ENCODE results near the gene ST7. TPM values are rescaled to one million over a fixed set of nuclear protein-coding genes. Genes with fewer than 3 reads are reported as not detected.
"Not testable (repeated sequence)": the region's sequence is repeated elsewhere in the genome, so short reads cannot be mapped to it uniquely, and the experiment has no call there.

Gene ST7
- total RNA-seq, 2 experiments from 2014 or later = 8.4 to 10.2 TPM

GRCh38 chr7:117017702-117018266 is 64.5 kb downstream of the ST7 start:
- Mint-ChIP-seq H3K27me3 (no peaks in the 10 kb centered on the region), H3K9me3 (no peaks in the 10 kb centered on the region), H3K4me3 (no peak overlapping the region), H3K4me1 (peaks cover 40% of the 10 kb centered on the region), H3K27ac (no peak overlapping the region), H3K36me3 (no peaks in the 10 kb centered on the region)
- no peak for DNase-seq

DNA sequence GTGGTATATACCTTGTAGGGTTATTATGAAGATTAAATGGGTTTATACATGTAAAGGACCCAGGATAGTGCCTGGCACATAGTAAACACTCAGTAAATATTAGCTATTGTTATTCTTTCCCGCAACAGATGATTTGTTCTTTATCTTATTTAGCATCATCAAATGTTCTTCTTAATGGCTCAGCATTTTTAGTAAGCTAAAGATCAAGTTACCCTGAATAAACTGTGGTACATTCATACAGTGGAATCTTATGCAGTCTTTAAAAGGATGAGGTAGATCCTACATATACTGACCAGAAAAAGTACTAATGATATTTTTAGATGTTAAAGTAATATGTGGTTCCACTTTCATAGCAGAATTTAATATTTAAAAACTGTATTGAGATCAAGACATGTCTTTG is 65.4 kb downstream of the ST7 start:
- H3K9me3 Mint-ChIP-seq = no peaks in the 10 kb centered on the region
- H3K27me3 Mint-ChIP-seq = no peaks in the 10 kb centered on the region
- H3K27ac Mint-ChIP-seq = no peak overlapping the region
- peaks cover 46% of the 10 kb centered on the region for H3K4me1 Mint-ChIP-seq
- DNase-seq = no peak
- no peaks in the 10 kb centered on the region for H3K36me3 Mint-ChIP-seq
- H3K4me3 Mint-ChIP-seq = no peak overlapping the region

DNA sequence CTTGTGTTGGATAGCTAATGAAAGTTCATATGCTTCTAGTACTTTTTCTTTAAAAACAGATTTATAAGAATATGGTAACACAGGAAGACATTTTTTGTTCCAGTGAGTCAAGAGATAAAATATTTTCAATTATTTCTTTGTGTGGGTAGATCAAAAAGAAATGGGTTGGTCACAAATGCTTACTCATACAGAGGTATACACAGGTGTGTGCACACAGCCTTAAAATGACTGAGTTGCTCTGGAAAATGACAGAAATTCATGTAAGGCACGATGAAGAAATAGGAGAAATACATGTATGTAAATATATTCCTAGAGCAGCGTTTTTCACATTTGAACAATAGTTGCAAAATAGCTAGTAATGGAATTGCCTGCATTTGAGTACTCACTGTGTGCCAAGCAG is 66.0 kb downstream of the ST7 start:
- Mint-ChIP-seq H3K27me3 (no peaks in the 10 kb centered on the region), H3K9me3 (no peaks in the 10 kb centered on the region), H3K4me1 (peaks cover 45% of the 10 kb centered on the region), H3K4me3 (no peak overlapping the region), H3K36me3 (peaks cover under 1% of the 10 kb centered on the region), H3K27ac (no peak overlapping the region)
- no peak for DNase-seq

DNA sequence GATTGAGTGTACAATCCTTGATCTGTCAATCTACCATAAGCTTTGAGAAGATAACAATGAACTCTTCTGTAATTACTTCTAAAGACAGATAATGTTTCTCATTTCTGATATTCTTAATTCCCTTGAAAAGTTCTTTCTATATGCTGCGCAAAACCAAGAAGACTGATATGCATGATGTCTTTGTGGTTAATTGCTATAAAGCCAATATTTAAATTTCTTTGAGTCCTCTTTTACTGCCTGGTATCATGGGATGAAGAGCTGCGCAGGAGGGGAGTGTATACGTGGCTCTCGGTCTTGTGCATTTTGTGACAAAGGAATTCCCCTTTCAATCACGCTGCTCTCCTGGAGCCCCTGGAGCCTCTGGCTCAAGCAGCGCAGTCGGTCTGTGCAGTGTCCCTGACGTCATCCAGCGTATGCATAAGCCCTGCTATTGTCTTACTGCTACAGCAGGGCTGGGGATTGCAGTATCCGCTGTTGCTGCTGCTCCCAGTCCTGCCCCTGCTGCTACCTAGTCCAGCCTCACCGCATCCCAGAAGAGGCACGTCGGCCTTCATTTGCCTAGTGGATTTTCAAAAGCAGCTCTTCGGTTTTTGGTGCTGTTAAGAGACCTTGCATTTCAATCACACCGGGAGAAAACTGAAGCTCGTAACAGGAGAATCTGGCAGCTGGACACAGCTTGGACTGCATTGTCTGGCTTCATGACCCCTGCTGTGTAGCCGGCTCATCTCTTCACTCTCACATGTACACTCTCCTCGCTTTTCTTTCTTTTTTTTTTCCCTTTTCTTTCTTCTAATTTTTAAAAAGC is 66.7 kb downstream of the ST7 start:
- DNase-seq = no peak
- peaks cover 51% of the 10 kb centered on the region for H3K4me1 Mint-ChIP-seq
- no peaks in the 10 kb centered on the region for H3K9me3 Mint-ChIP-seq
- H3K27me3 Mint-ChIP-seq = no peaks in the 10 kb centered on the region
- no peak overlapping the region for H3K4me3 Mint-ChIP-seq
- H3K27ac Mint-ChIP-seq = no peak overlapping the region
- peaks cover 2% of the 10 kb centered on the region for H3K36me3 Mint-ChIP-seq

- Mint-ChIP-seq H3K27me3 (no peaks in the 10 kb centered on the region), H3K9me3 (no peaks in the 10 kb centered on the region), H3K36me3 (peaks cover 2% of the 10 kb centered on the region), H3K27ac (no peak overlapping the region), H3K4me1 (peaks cover 47% of the 10 kb centered on the region), H3K4me3 (no peak overlapping the region)
- no peak for DNase-seq
Measured at GRCh38 chr7:117020591-117020973, 67.3 kb downstream of the ST7 start.

DNA sequence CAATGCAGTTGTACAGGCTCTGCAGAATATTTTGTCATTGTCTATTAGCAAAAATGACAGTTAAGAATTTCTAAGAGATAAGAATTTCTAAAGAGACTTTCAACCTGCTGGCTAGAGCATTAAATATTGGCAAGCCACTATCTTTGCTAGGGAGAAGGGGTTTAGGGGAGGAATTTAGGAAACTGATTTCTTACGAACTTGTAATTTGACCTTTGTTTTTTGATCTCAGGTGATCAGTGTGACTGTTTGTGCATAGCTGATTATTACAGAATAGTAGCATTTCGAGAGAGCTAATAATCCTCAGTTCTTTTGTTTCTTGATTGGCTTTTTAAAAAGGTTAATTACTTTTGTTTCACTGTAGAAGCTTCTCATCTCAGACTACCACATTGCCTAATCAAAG is 68.1 kb downstream of the ST7 start:
- Mint-ChIP-seq H3K4me3 (no peak overlapping the region), H3K9me3 (no peaks in the 10 kb centered on the region), H3K27me3 (no peaks in the 10 kb centered on the region), H3K27ac (no peak overlapping the region), H3K4me1 (peaks cover 41% of the 10 kb centered on the region), H3K36me3 (peaks cover 2% of the 10 kb centered on the region)
- no peak for DNase-seq

DNA sequence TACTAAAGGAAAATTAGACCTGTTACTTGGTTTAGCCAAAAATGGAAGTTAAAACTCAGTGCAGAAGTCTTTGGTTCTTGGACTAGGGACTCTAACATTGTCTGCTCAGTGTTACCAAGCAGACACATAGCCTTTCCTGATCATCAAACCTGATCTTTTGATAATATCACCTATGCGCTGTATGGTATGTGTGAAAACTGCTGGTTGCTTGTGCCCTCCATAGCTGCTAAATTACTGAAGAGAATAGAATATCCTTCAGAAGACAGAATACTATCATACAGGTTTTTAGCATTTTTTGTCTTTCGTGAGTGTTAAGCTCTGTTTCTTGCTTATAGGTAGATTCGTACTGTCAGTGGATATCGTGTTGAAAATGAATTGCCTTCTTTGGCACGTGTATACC is 68.7 kb downstream of the ST7 start:
- Mint-ChIP-seq H3K9me3 (no peaks in the 10 kb centered on the region), H3K4me3 (no peak overlapping the region), H3K27ac (no peak overlapping the region), H3K36me3 (peaks cover 2% of the 10 kb centered on the region), H3K27me3 (no peaks in the 10 kb centered on the region), H3K4me1 (peaks cover 36% of the 10 kb centered on the region)
- DNase-seq = no peak

- Mint-ChIP-seq H3K9me3 (no peaks in the 10 kb centered on the region), H3K27ac (no peak overlapping the region), H3K4me3 (no peak overlapping the region)
Measured at GRCh38 chr7:117023325-117023854, 70.1 kb downstream of the ST7 start.

GRCh38 chr7:117024811-117025210 is 71.5 kb downstream of the ST7 start:
- Mint-ChIP-seq H3K9me3 (peaks cover 3% of the 10 kb centered on the region), H3K36me3 (peaks cover 2% of the 10 kb centered on the region), H3K4me1 (peaks cover 26% of the 10 kb centered on the region), H3K27ac (no peak overlapping the region), H3K4me3 (no peak overlapping the region), H3K27me3 (no peaks in the 10 kb centered on the region)
- no peak for DNase-seq

More at GRCh38 chr7:117023325-117023854, 70.1 kb downstream of the ST7 start:
- no peaks in the 10 kb centered on the region for H3K27me3 Mint-ChIP-seq
- DNase-seq = no peak
- H3K36me3 Mint-ChIP-seq = peaks cover 2% of the 10 kb centered on the region
- peaks cover 30% of the 10 kb centered on the region for H3K4me1 Mint-ChIP-seq

GRCh38 chr7:117025891-117026290 is 72.6 kb downstream of the ST7 start:
- no peak for DNase-seq
- peaks cover 5% of the 10 kb centered on the region for H3K36me3 Mint-ChIP-seq
- H3K27me3 Mint-ChIP-seq = no peaks in the 10 kb centered on the region
- H3K4me1 Mint-ChIP-seq = peaks cover 26% of the 10 kb centered on the region
- no peak overlapping the region for H3K27ac Mint-ChIP-seq
- peaks cover 7% of the 10 kb centered on the region for H3K9me3 Mint-ChIP-seq
- no peak overlapping the region for H3K4me3 Mint-ChIP-seq

DNA sequence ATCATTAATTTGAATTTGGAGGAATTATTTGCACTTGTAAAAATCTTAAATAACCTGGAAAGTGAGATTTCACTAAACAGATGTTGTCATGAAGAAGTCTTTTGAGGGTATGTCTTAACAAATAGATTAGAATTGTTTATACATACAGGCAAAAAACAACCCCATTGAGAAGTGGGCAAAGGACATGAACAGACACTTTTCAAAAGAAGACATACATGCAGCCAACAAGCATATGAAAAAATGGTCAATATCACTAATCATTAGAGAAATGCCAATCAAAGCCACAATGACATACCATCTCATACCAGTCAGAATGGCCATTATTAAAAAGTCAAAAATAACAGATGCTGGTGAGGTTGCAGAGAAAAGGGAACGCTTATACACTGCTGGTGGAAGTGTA is 77.0 kb downstream of the ST7 start:
- H3K4me1 Mint-ChIP-seq, H3K27ac Mint-ChIP-seq, H3K27me3 Mint-ChIP-seq, DNase-seq, H3K9me3 Mint-ChIP-seq, H3K4me3 Mint-ChIP-seq, H3K36me3 Mint-ChIP-seq: not testable (repeated sequence)

GRCh38 chr7:117030793-117031192 is 77.5 kb downstream of the ST7 start:
- not testable (repeated sequence) for H3K27ac Mint-ChIP-seq, H3K9me3 Mint-ChIP-seq, H3K4me1 Mint-ChIP-seq, H3K27me3 Mint-ChIP-seq, H3K36me3 Mint-ChIP-seq, DNase-seq, H3K4me3 Mint-ChIP-seq

GRCh38 chr7:117032810-117033209 is 79.5 kb downstream of the ST7 start:
- Mint-ChIP-seq H3K27me3 (no peaks in the 10 kb centered on the region), H3K9me3 (peaks cover 8% of the 10 kb centered on the region)

GRCh38 chr7:117034851-117035464 is 81.7 kb downstream of the ST7 start:
- Mint-ChIP-seq H3K27ac (no peak overlapping the region), H3K4me1 (peaks cover 3% of the 10 kb centered on the region), H3K36me3 (peaks cover 4% of the 10 kb centered on the region), H3K4me3 (no peak overlapping the region), H3K27me3 (no peaks in the 10 kb centered on the region), H3K9me3 (peaks cover 5% of the 10 kb centered on the region)
- DNase-seq = no peak

More at GRCh38 chr7:117032810-117033209, 79.5 kb downstream of the ST7 start:
- no peak overlapping the region for H3K27ac Mint-ChIP-seq
- no peak overlapping the region for H3K4me3 Mint-ChIP-seq
- DNase-seq = no peak
- peaks cover 3% of the 10 kb centered on the region for H3K4me1 Mint-ChIP-seq
- peaks cover 4% of the 10 kb centered on the region for H3K36me3 Mint-ChIP-seq

DNA sequence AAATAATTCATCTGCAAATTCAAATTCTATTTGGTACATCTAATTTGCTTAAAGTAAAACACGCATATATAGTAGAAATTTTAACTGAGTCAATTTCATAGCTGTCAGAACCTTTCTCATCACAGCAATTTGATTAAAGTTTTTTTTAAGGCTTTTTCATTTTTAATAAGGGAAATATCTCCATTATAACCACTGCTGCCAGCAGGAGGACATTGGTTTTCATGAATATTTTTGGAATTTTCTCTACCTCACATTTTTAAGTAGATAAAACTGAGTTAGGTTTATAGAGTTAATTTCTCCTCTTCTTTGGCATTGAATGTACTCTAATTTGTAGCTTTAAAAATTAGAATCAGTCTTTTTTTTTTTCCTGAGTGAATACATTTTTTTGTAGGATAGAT is 82.2 kb downstream of the ST7 start:
- Mint-ChIP-seq H3K4me3 (no peak overlapping the region), H3K4me1 (peaks cover 3% of the 10 kb centered on the region), H3K27ac (no peak overlapping the region), H3K36me3 (peaks cover 4% of the 10 kb centered on the region), H3K9me3 (peaks cover 5% of the 10 kb centered on the region), H3K27me3 (no peaks in the 10 kb centered on the region)
- DNase-seq = no peak
